Fibroblast of mammary gland (primary cell): Measurements from ENCODE around the gene LAMA1.
"Not testable (repeated sequence)": the region's sequence is repeated elsewhere in the genome, so short reads cannot be mapped to it uniquely, and the experiment has no call there.

Source experiments
- DNase-seq: peaks from one replicate; pipeline ENCODE4 v3.0.0-alpha.2; 2010; ENCODE audit warnings: low read depth
- H3K4me3 ChIP-seq: 2 replicates; pipeline ENCODE4 v1.5.1; 2011; ENCODE audit warnings: low read depth, mild to moderate bottlenecking, low read length, moderate library complexity; ENCODE audit not compliant: control insufficient read depth
- TF ChIP-seq, protein P1 (sequence below): conservative IDR thresholded peaks from 2 replicates; pipeline ENCODE4 v1.5.1; 2011; ENCODE audit warnings: low read depth, low read length, inconsistent platforms; ENCODE audit not compliant: control insufficient read depth, insufficient read depth

LAMA1 gene

GRCh38 chr18:7155092-7155491 lies 37.5 kb upstream of the LAMA1 start:
- no peak for DNase-seq
- no peak overlapping the region for H3K4me3 ChIP-seq
- TF ChIP-seq, protein P1, sequence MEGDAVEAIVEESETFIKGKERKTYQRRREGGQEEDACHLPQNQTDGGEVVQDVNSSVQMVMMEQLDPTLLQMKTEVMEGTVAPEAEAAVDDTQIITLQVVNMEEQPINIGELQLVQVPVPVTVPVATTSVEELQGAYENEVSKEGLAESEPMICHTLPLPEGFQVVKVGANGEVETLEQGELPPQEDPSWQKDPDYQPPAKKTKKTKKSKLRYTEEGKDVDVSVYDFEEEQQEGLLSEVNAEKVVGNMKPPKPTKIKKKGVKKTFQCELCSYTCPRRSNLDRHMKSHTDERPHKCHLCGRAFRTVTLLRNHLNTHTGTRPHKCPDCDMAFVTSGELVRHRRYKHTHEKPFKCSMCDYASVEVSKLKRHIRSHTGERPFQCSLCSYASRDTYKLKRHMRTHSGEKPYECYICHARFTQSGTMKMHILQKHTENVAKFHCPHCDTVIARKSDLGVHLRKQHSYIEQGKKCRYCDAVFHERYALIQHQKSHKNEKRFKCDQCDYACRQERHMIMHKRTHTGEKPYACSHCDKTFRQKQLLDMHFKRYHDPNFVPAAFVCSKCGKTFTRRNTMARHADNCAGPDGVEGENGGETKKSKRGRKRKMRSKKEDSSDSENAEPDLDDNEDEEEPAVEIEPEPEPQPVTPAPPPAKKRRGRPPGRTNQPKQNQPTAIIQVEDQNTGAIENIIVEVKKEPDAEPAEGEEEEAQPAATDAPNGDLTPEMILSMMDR, result no peak

DNA sequence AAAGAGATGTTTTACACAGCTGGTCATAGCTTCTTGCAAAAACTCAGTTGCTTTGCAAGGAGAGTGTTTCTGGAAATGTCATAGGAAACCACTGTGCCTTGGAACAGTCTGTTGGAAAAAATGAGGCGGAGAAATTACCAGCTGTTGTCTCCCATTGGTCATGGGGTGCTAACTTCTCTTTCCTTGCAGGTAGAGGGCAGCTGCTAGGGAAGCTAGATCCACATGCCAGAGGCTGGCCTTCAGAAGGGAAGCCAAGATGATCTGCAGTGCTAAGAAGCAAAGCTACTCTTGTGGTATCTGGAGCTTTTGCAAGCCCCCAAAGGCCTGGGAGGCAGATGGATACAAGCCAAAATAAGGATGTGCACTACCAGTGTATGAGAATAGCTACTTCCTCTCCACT lies 34.8 kb upstream of the LAMA1 start:
- no peak for DNase-seq
- H3K4me3 ChIP-seq, result no peak overlapping the region
- TF ChIP-seq, protein P1, result no peak

DNA sequence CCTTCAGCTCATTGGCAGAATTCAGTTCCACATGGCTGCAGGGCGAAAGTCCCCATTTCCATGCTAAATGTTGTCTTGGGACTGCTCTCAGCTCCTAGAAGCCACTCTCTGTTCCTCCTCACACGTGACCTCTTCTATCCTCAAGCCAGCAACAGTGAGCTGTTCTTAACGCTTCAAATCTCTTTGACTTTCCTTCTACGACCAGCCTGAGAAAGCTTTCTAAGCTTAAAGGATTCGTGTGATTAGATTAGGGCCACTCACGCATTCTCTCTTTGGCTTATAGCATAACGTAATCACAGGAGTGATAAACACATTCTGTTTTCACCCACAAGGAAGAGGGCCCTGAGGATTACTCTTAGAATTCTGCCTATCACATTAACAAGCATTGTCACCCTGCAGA lies 29.8 kb upstream of the LAMA1 start:
- no peak for DNase-seq
- TF ChIP-seq, protein P1, result no peak
- H3K4me3 ChIP-seq, result no peak overlapping the region

- TF ChIP-seq, protein P1, result no peak
Measured at GRCh38 chr18:7146067-7146466, 28.5 kb upstream of the LAMA1 start.

GRCh38 chr18:7144921-7145320 lies 27.3 kb upstream of the LAMA1 start:
- DNase-seq, H3K4me3 ChIP-seq: not testable (repeated sequence)

More at GRCh38 chr18:7146067-7146466, 28.5 kb upstream of the LAMA1 start:
- H3K4me3 ChIP-seq, result no peak overlapping the region
- DNase-seq, result no peak

DNA sequence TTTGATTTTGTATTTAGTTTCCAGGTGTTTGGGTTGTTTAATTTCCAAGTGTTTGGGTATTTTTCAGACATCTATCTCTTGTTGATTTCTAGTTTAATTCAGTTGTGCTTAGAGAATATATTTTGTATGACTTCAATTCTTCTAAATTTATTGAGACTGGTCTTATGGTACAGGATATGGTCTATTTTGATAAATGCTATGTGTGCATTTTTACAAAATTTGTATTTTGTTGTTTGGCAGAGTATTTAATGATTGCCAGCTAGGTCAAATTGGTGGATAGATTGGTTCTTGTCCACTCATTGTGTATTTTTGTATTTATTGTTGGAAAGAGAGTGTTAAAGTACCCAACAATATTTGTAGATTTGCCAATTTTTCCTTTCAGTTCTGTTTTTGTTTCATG lies 23.7 kb upstream of the LAMA1 start:
- DNase-seq, result no peak
- no peak overlapping the region for H3K4me3 ChIP-seq
- TF ChIP-seq, protein P1, result no peak

- no peak for DNase-seq
- no peak overlapping the region for H3K4me3 ChIP-seq
- TF ChIP-seq, protein P1, result no peak
Measured at GRCh38 chr18:7139409-7139808, 21.8 kb upstream of the LAMA1 start.
